IMR-90 (cell line): Measurements from ENCODE around the gene STAB1.

ENCODE experiments used
- ELK1 ChIP-seq: fragments of 150-350 bp; IDR thresholded peaks from 2 replicates; pipeline ENCODE4 v1.6.1; 2016; ENCODE audit warnings: low read depth, mild to moderate bottlenecking, low read length, moderate library complexity, borderline replicate concordance
- TF ChIP-seq, protein P1 (sequence below): conservative IDR thresholded peaks from 2 replicates; pipeline ENCODE4 v1.5.1; 2012; ENCODE audit warnings: mild to moderate bottlenecking, low read depth, low read length, improper control_type of control experiment

- TF ChIP-seq ELK1: no peak
- TF ChIP-seq, protein P1, sequence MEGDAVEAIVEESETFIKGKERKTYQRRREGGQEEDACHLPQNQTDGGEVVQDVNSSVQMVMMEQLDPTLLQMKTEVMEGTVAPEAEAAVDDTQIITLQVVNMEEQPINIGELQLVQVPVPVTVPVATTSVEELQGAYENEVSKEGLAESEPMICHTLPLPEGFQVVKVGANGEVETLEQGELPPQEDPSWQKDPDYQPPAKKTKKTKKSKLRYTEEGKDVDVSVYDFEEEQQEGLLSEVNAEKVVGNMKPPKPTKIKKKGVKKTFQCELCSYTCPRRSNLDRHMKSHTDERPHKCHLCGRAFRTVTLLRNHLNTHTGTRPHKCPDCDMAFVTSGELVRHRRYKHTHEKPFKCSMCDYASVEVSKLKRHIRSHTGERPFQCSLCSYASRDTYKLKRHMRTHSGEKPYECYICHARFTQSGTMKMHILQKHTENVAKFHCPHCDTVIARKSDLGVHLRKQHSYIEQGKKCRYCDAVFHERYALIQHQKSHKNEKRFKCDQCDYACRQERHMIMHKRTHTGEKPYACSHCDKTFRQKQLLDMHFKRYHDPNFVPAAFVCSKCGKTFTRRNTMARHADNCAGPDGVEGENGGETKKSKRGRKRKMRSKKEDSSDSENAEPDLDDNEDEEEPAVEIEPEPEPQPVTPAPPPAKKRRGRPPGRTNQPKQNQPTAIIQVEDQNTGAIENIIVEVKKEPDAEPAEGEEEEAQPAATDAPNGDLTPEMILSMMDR: no peak
Measured at GRCh38 chr3:52532517-52532837, 37.3 kb downstream of the STAB1 start.
